Panc1 (cell line): Measurements from ENCODE around the gene CTDP1. TPM values are rescaled to one million over a fixed set of nuclear protein-coding genes. Genes with fewer than 3 reads are reported as not detected.

ENCODE experiments used
- ATAC-seq: fragments of 200-7000 bp; cut with Tn5 transposase; 2 replicates; pipeline ENCODE4 v1.9.1; 2020; ENCODE audit warnings: mild to moderate bottlenecking, moderate library complexity
- BruUV-seq: library from RNA; stranded (reverse); fragments of 400-500 nt; replicated peaks from 2 replicates; lab custom pipeline; 2021; lab: Mats Ljungman, UMichigan
- CTCF ChIA-PET: fragments of 300-600 bp; sonication (Branson Sonifier 250); formaldehyde crosslinking; loops from one replicate; lab custom pipeline; 2022; ENCODE audit warnings: antibody characterized with exemption; lab: Charles Lee
- POLR2A ChIA-PET: fragments of 300-600 bp; sonication (Branson Sonifier 250); formaldehyde crosslinking; loops from one replicate; lab custom pipeline; 2022; ENCODE audit warnings: antibody characterized with exemption; lab: Charles Lee
- DNase-seq: peaks from one replicate; pipeline ENCODE4 v3.0.0-alpha.2; 2010; ENCODE audit warnings: low read depth, low spot score
- H3K27ac ChIP-seq: 2 replicates; pipeline ENCODE4 v1.5.1; 2011; ENCODE audit warnings: mild to moderate bottlenecking, low read length, inconsistent platforms
- H3K27me3 ChIP-seq: fragments of 200-500 bp; sonication (Bioruptor generic); 2 replicates; pipeline ENCODE4 v1.6.0; 2014; ENCODE audit warnings: low read length, inconsistent platforms; ENCODE audit not compliant: control insufficient read depth, insufficient read depth
- H3K36me3 ChIP-seq: fragments of 200-500 bp; sonication (Bioruptor generic); 2 replicates; pipeline ENCODE4 v1.5.1; 2014; ENCODE audit warnings: inconsistent platforms, mild to moderate bottlenecking, low read length, moderate library complexity; ENCODE audit not compliant: control insufficient read depth, insufficient read depth
- H3K4me1 ChIP-seq: 2 replicates; pipeline ENCODE4 v1.5.1; 2011; ENCODE audit warnings: inconsistent platforms, mild to moderate bottlenecking, low read length, moderate library complexity; ENCODE audit not compliant: control insufficient read depth, insufficient read depth
- H3K4me3 ChIP-seq, 2 experiments: 2 replicates each; pipeline ENCODE4 v1.5.1; 2011 to 2012; ENCODE audit warnings: low read depth in 2 of 2, low read length in 2 of 2, mild to moderate bottlenecking in 2 of 2, inconsistent platforms in 1 of 2, moderate library complexity in 1 of 2
- H3K9me3 ChIP-seq: fragments of 200-500 bp; sonication (Bioruptor generic); 2 replicates; pipeline ENCODE4 v1.5.1; 2014; ENCODE audit warnings: low read depth, mild to moderate bottlenecking, inconsistent platforms, low read length, moderate library complexity; ENCODE audit not compliant: control insufficient read depth, insufficient read depth
- CTCF ChIP-seq: fragments of 450-650 bp; IDR thresholded peaks from 2 replicates; pipeline ENCODE4 v1.5.1; 2017; ENCODE audit warnings: mild to moderate bottlenecking
- POLR2AphosphoS5 ChIP-seq: IDR thresholded peaks from 2 replicates; pipeline ENCODE4 v1.6.1; 2012; ENCODE audit warnings: mild to moderate bottlenecking, low read depth, low read length, moderate library complexity
- REST ChIP-seq, 2 experiments: IDR thresholded peaks; 2 replicates each; pipeline ENCODE4 v1.6.1; 2011 to 2012; ENCODE audit warnings: low read depth in 2 of 2, control low read depth in 1 of 2, low read length in 1 of 2, mild to moderate bottlenecking in 1 of 2, moderate library complexity in 1 of 2; ENCODE audit not compliant: insufficient read depth in 1 of 2
- SIN3A ChIP-seq: IDR thresholded peaks from 2 replicates; pipeline ENCODE4 v1.6.1; 2012; ENCODE audit warnings: low read depth, mild to moderate bottlenecking, low read length, moderate library complexity, borderline replicate concordance; ENCODE audit not compliant: insufficient read depth
- TCF7L2 ChIP-seq: IDR thresholded peaks from 2 replicates; pipeline ENCODE4 v1.6.1; 2011; ENCODE audit warnings: mild to moderate bottlenecking, low read depth, low read length, inconsistent platforms
- in situ Hi-C: cut with HindIII; loops from 2 replicates; pipeline ENCODE4 v1.10.0; 2016; ENCODE audit warnings: low sequenced_read_pairs, low pct_unique_long_range_greater_than_20kb
- intact Hi-C: fragments of 100-400 bp; cut with micrococcal nuclease; formaldehyde crosslinking; loops from one replicate; pipeline ENCODE4 v1.10.0; 2022; ENCODE audit not compliant: unreplicated experiment
- total RNA-seq: library from RNA; stranded (reverse); gene quantifications from one replicate; pipeline ENCODE4 v1.2.1, GENCODE V29; 2021; ENCODE audit not compliant: unreplicated experiment

Gene CTDP1
- total RNA-seq, 1 experiment from 2014 or later: 52.8 TPM

- ChIA-PET CTCF (interaction anchor here (0.7 kb wide), 1 partner anchor 29 kb away, joined by 3 read pairs; no protein-coding TSS in a partner anchor), POLR2A (no interaction called here)
- in situ Hi-C loops (no loop called here), intact Hi-C loops (no loop called here)
- ATAC-seq (0 out of 2 replicates have a peak, but pooled peaks have one; percentile 33), DNase-seq (no peak)
- Histone ChIP-seq H3K27me3 (no peaks in the 10 kb centered on the region), H3K27ac (no peak overlapping the region), H3K36me3 (peaks cover 5% of the 10 kb centered on the region; the same call in 1 of the 2 replicates), H3K4me3 (no peak overlapping the region), H3K9me3 (no peaks in the 10 kb centered on the region), H3K4me1 (no peaks in the 10 kb centered on the region)
- no peak for TF ChIP-seq POLR2AphosphoS5
- no peak for TF ChIP-seq TCF7L2
- TF ChIP-seq SIN3A: no peak
- TF ChIP-seq CTCF: no peak
- no peak for TF ChIP-seq REST (IDR thresholded peaks at IDR 0.05; ENCODE audit: insufficient read depth in 1 of 2, low read depth in 2 of 2, low read length in 1 of 2)
- BruUV-seq: no TSS peak
Measured at GRCh38 chr18:79717555-79718074, 38.0 kb downstream of the CTDP1 start.

- H3K4me1 ChIP-seq: no peaks in the 10 kb centered on the region
- no peak for DNase-seq
- TF ChIP-seq POLR2AphosphoS5 (no peak), TCF7L2 (no peak), CTCF (no peak), SIN3A (no peak), REST (IDR thresholded peaks at IDR 0.05; ENCODE audit: insufficient read depth in 1 of 2, low read depth in 2 of 2, low read length in 1 of 2) (no peak)
- no TSS peak for BruUV-seq
- no peak overlapping the region for H3K27ac ChIP-seq
- H3K36me3 ChIP-seq: peaks cover 2% of the 10 kb centered on the region; the same call in 1 of the 2 replicates
- H3K4me3 ChIP-seq: no peak overlapping the region
- ChIA-PET POLR2A (no interaction called here), CTCF (no interaction called here)
- H3K27me3 ChIP-seq: no peaks in the 10 kb centered on the region
- ATAC-seq: no peak
- intact Hi-C loops: no loop called here
- in situ Hi-C loops: no loop called here
- H3K9me3 ChIP-seq: no peaks in the 10 kb centered on the region
Measured at GRCh38 chr18:79718126-79718525, 38.5 kb downstream of the CTDP1 start.
